HEK293T (cell line): Measurements from ENCODE around the gene PTX4.

Source experiments
- CTCF ChIA-PET: fragments of 350-600 bp; formaldehyde crosslinking; extraction: SDS; loops from one replicate; lab custom pipeline; 2021; ENCODE audit warnings: antibody characterized with exemption, inconsistent platforms; lab: Yijun Ruan, JAX
- POLR2A ChIA-PET: fragments of 350-600 bp; formaldehyde crosslinking; extraction: SDS; loops from one replicate; lab custom pipeline; 2020; ENCODE audit warnings: antibody characterized with exemption, inconsistent platforms; lab: Yijun Ruan, JAX
- DNase-seq: peaks from one replicate; pipeline ENCODE4 v3.0.0; 2012; ENCODE audit warnings: mixed read lengths; ENCODE audit errors: extremely low spot score
- ARNT ChIP-seq: fragments of 450-650 bp; IDR thresholded peaks from 2 replicates; pipeline ENCODE4 v1.6.1; 2017; ENCODE audit warnings: mild to moderate bottlenecking
- BHLHE40 ChIP-seq: fragments of 450-650 bp; IDR thresholded peaks from 2 replicates; pipeline ENCODE4 v1.6.1; 2016; ENCODE audit warnings: mild to moderate bottlenecking, moderate library complexity, borderline replicate concordance
- CTBP1 ChIP-seq: fragments of 450-650 bp; IDR thresholded peaks from 2 replicates; pipeline ENCODE4 v1.6.1; 2016; ENCODE audit warnings: borderline replicate concordance
- ELF4 ChIP-seq: fragments of 450-650 bp; IDR thresholded peaks from 2 replicates; pipeline ENCODE4 v1.6.1; 2017; ENCODE audit warnings: antibody characterized with exemption
- FOXA1 ChIP-seq: fragments of 450-650 bp; IDR thresholded peaks from 2 replicates; pipeline ENCODE4 v1.6.1; 2016; ENCODE audit warnings: mild to moderate bottlenecking
- FOXK2 ChIP-seq: fragments of 450-650 bp; IDR thresholded peaks from 2 replicates; pipeline ENCODE4 v1.6.1; 2016; ENCODE audit warnings: mild to moderate bottlenecking
- FOXM1 ChIP-seq: fragments of 450-650 bp; IDR thresholded peaks from 2 replicates; pipeline ENCODE4 v1.6.1; 2017; ENCODE audit warnings: mild to moderate bottlenecking, borderline replicate concordance
- HDGF ChIP-seq: fragments of 450-650 bp; IDR thresholded peaks from 2 replicates; pipeline ENCODE4 v1.6.1; 2017; ENCODE audit warnings: antibody characterized with exemption, borderline replicate concordance
- L3MBTL2 ChIP-seq: fragments of 450-650 bp; conservative IDR thresholded peaks from 2 replicates; pipeline ENCODE4 v1.6.1; 2016; ENCODE audit warnings: mild to moderate bottlenecking
- LEF1 ChIP-seq: fragments of 450-650 bp; IDR thresholded peaks from 2 replicates; pipeline ENCODE4 v1.6.1; 2017; ENCODE audit warnings: mild to moderate bottlenecking, borderline replicate concordance
- NFRKB ChIP-seq: fragments of 450-650 bp; IDR thresholded peaks from 2 replicates; pipeline ENCODE4 v1.6.1; 2016; ENCODE audit warnings: mild to moderate bottlenecking, moderate library complexity
- PKNOX1 ChIP-seq: fragments of 450-650 bp; IDR thresholded peaks from 2 replicates; pipeline ENCODE4 v1.6.1; 2016
- SP1 ChIP-seq: fragments of 450-650 bp; IDR thresholded peaks from 2 replicates; pipeline ENCODE4 v1.6.1; 2017
- SUZ12 ChIP-seq: fragments of 450-650 bp; IDR thresholded peaks from 2 replicates; pipeline ENCODE4 v1.6.1; 2016; ENCODE audit warnings: mild to moderate bottlenecking
- TARDBP ChIP-seq: fragments of 450-650 bp; IDR thresholded peaks from 2 replicates; pipeline ENCODE4 v1.6.1; 2016
- ZNF384 ChIP-seq: fragments of 450-650 bp; IDR thresholded peaks from 2 replicates; pipeline ENCODE4 v1.6.1; 2016

PTX4 gene

GRCh38 chr16:1488619-1489018, at the start of gene PTX4:
Gene PTX4 (minus strand): TSS chr16:1488944. CDS start chr16:1488909, 35 bp downstream.
- CTCF ChIA-PET = no interaction called here
- POLR2A ChIA-PET = no interaction called here
- no peak for TF ChIP-seq FOXK2
- no peak for DNase-seq

- no peak for DNase-seq
- ChIA-PET CTCF (no interaction called here), POLR2A (no interaction called here)
- TF ChIP-seq FOXA1 = no peak
- no peak for TF ChIP-seq ARNT
- TF ChIP-seq BHLHE40 = no peak
- TF ChIP-seq ELF4 = no peak
Observed at GRCh38 chr16:1537763-1538289, 49.1 kb upstream of the PTX4 start.

- no peak for DNase-seq
- ChIA-PET CTCF (no interaction called here), POLR2A (no interaction called here)
- TF ChIP-seq SUZ12 (no peak), TARDBP (no peak), LEF1 (no peak), HDGF (no peak), L3MBTL2 (no peak), FOXK2 (no peak), FOXA1 (no peak), ZNF384 (no peak), PKNOX1 (no peak), SP1 (no peak), ARNT (no peak), BHLHE40 (no peak), NFRKB (no peak), CTBP1 (no peak), FOXM1 (no peak), ELF4 (no peak)
Observed at GRCh38 chr16:1537138-1537577, 48.4 kb upstream of the PTX4 start.

- TF ChIP-seq BHLHE40 (no peak), FOXM1 (no peak), NFRKB (no peak), SP1 (no peak), FOXK2 (no peak), ZNF384 (no peak), FOXA1 (no peak), SUZ12 (no peak)
- DNase-seq = no peak
- ChIA-PET POLR2A (no interaction called here), CTCF (no interaction called here)
Observed at GRCh38 chr16:1536601-1537000, 47.9 kb upstream of the PTX4 start.

GRCh38 chr16:1535391-1536291, 46.9 kb upstream of the PTX4 start:
- ChIA-PET POLR2A (no interaction called here), CTCF (interaction anchor here (0.7 kb wide), 1 partner anchor 394 kb away, joined by 4 read pairs; no protein-coding TSS in a partner anchor)
- TF ChIP-seq SP1 = no peak
- no peak for TF ChIP-seq ZNF384
- no peak for TF ChIP-seq FOXA1
- no peak for TF ChIP-seq L3MBTL2
- no peak for TF ChIP-seq TARDBP
- no peak for DNase-seq

GRCh38 chr16:1534021-1535020, 45.6 kb upstream of the PTX4 start:
- DNase-seq = no peak
- no peak for TF ChIP-seq SP1
- TF ChIP-seq HDGF = no peak
- no peak for TF ChIP-seq ELF4
- no peak for TF ChIP-seq NFRKB
- TF ChIP-seq FOXA1 = no peak
- TF ChIP-seq TARDBP = no peak
- no peak for TF ChIP-seq CTBP1
- no peak for TF ChIP-seq FOXM1
- TF ChIP-seq FOXK2 = no peak
- no peak for TF ChIP-seq LEF1
- TF ChIP-seq BHLHE40 = no peak
- ChIA-PET POLR2A (no interaction called here), CTCF (interaction anchor here (0.7 kb wide), 1 partner anchor 395 kb away, joined by 4 read pairs; no protein-coding TSS in a partner anchor)

- CTCF ChIA-PET = no interaction called here
- POLR2A ChIA-PET = no interaction called here
Observed at GRCh38 chr16:1533443-1533951, 44.8 kb upstream of the PTX4 start, which contains the start of gene TMEM204. Gene TMEM204 (plus strand): TSS chr16:1533666. CDS start chr16:1534276, 610 bp downstream.

More at GRCh38 chr16:1533443-1533951, 44.8 kb upstream of the PTX4 start, which contains the start of gene TMEM204:
- DNase-seq = no peak
- no peak for TF ChIP-seq SP1
